CD4-positive, alpha-beta T cell (primary cell): ENCODE measurements around the gene LRRC49. TPM values are rescaled to one million over a fixed set of nuclear protein-coding genes. Genes with fewer than 3 reads are reported as not detected.
"Not testable (repeated sequence)": the region's sequence is repeated elsewhere in the genome, so short reads cannot be mapped to it uniquely, and the experiment has no call there.

ENCODE experiments used
- ATAC-seq: fragments of 200-7000 bp; cut with Tn5 transposase; one replicate; pipeline ENCODE4 v1.10.0; 2022; ENCODE audit warnings: mild to moderate bottlenecking; ENCODE audit not compliant: poor library complexity
- CTCF ChIA-PET: fragments of 350-600 bp; sonication (Branson Sonifier 250); formaldehyde crosslinking; loops from one replicate; lab custom pipeline; 2021; ENCODE audit warnings: antibody characterized with exemption, inconsistent platforms; lab: Charles Lee
- POLR2A ChIA-PET: fragments of 350-600 bp; sonication (Branson Sonifier 250); formaldehyde crosslinking; loops from one replicate; lab custom pipeline; 2021; ENCODE audit warnings: antibody characterized with exemption, inconsistent platforms; lab: Charles Lee
- DNase-seq, 14 experiments: peaks; one replicate each; pipeline ENCODE4 v3.0.0-alpha.2; 2013 to 2020; ENCODE audit warnings: mixed read lengths in 2 of 14
- H3K27ac ChIP-seq, 2 donors: one replicate each; pipeline versions ENCODE4 v1.5.1 to v1.7.0; 2013; ENCODE audit warnings: low read length in 2 of 2, low read depth in 1 of 2, mild to moderate bottlenecking in 1 of 2
- H3K27me3 ChIP-seq, 2 experiments: 1 replicate in 1 of 2; 2 replicates in 1 of 2; pipeline versions ENCODE4 v1.6.1 to v1.7.0; 2013; ENCODE audit warnings: low read length in 2 of 2, control low read depth in 1 of 2, mild to moderate bottlenecking in 1 of 2, moderate library complexity in 1 of 2; ENCODE audit not compliant: insufficient read depth in 2 of 2, control insufficient read depth in 1 of 2
- H3K36me3 ChIP-seq: one replicate; pipeline ENCODE4 v1.6.1; 2013; ENCODE audit warnings: low read length, control low read depth; ENCODE audit not compliant: insufficient read depth
- H3K4me1 ChIP-seq: one replicate; pipeline ENCODE4 v1.6.1; 2013; ENCODE audit warnings: low read length, control low read depth; ENCODE audit not compliant: insufficient read depth
- H3K4me3 ChIP-seq: one replicate; pipeline ENCODE4 v1.5.1; 2013; ENCODE audit warnings: mild to moderate bottlenecking, low read length, moderate library complexity
- H3K9me3 ChIP-seq, 2 experiments: 1 replicate in 1 of 2; 2 replicates in 1 of 2; pipeline versions ENCODE4 v1.6.1 to v1.7.0; 2013; ENCODE audit warnings: low read length in 2 of 2, mild to moderate bottlenecking in 2 of 2, control low read depth in 1 of 2, moderate library complexity in 1 of 2; ENCODE audit not compliant: control insufficient read depth in 1 of 2, insufficient read depth in 1 of 2
- H3K27ac Mint-ChIP-seq: one replicate; pipeline ENCODE4 v1.8.0; 2020; ENCODE audit warnings: mixed read lengths
- H3K27me3 Mint-ChIP-seq: one replicate; pipeline ENCODE4 v1.8.0; 2021; ENCODE audit warnings: mixed read lengths
- H3K36me3 Mint-ChIP-seq: one replicate; pipeline ENCODE4 v1.8.0; 2021; ENCODE audit warnings: low read depth, mixed read lengths
- H3K4me1 Mint-ChIP-seq: one replicate; pipeline ENCODE4 v1.8.0; 2021; ENCODE audit warnings: low read depth, mixed read lengths
- H3K4me3 Mint-ChIP-seq: one replicate; pipeline ENCODE4 v1.8.0; 2020; ENCODE audit warnings: mild to moderate bottlenecking, mixed read lengths
- H3K9me3 Mint-ChIP-seq: one replicate; pipeline ENCODE4 v1.8.0; 2020; ENCODE audit warnings: mixed read lengths
- CTCF ChIP-seq: fragments of 200-600 bp; IDR thresholded peaks from one replicate; pipeline ENCODE4 v1.8.0; 2022; ENCODE audit warnings: antibody characterized with exemption, mild to moderate bottlenecking
- intact Hi-C, 2 experiments: fragments of 100-400 bp; cut with DNase I in 1 of 2; cut with micrococcal nuclease in 1 of 2; formaldehyde crosslinking; loops; one replicate each; pipeline versions ENCODE4 v1.15.1 to v1.9.0; 2023 to 2025; cut with DNase I, micrococcal nuclease
- total RNA-seq, 174 experiments: library from RNA in 2 of 174; stranded (reverse) in 2 of 174; gene quantifications; one replicate each; pipeline ENCODE4 v1.2.3 and lab custom pipeline; 2021 to 2026

Gene LRRC49
- total RNA-seq, 2 experiments from 2014 or later: 0.39 to 0.49 TPM

- Histone ChIP-seq H3K9me3 (no peaks in the 10 kb centered on the region), H3K27ac (no peak overlapping the region), H3K4me3 (no peak overlapping the region), H3K27me3 (peaks cover 0 to 7% of the 10 kb centered on the region in 2 experiments), H3K36me3 (no peaks in the 10 kb centered on the region), H3K4me1 (no peaks in the 10 kb centered on the region)
- ChIA-PET CTCF (no interaction called here), POLR2A (no interaction called here)
- H3K9me3 Mint-ChIP-seq: no peaks in the 10 kb centered on the region
- H3K4me1 Mint-ChIP-seq: no peaks in the 10 kb centered on the region
- ATAC-seq (no peak), DNase-seq (no peak)
- no peaks in the 10 kb centered on the region for H3K36me3 Mint-ChIP-seq
- H3K4me3 Mint-ChIP-seq: no peak overlapping the region
- no peak overlapping the region for H3K27ac Mint-ChIP-seq
- intact Hi-C loops: no loop called here
- peaks cover 33% of the 10 kb centered on the region for H3K27me3 Mint-ChIP-seq
- TF ChIP-seq CTCF: no peak
These were observed 22.6 kb upstream of the LRRC49 start for GRCh38 chr15:70870051-70870450.

- H3K4me1 ChIP-seq, DNase-seq, H3K4me3 ChIP-seq, H3K9me3 Mint-ChIP-seq, CTCF ChIA-PET, H3K27ac ChIP-seq, H3K4me1 Mint-ChIP-seq, H3K27ac Mint-ChIP-seq, H3K36me3 Mint-ChIP-seq, POLR2A ChIA-PET, intact Hi-C loops, H3K4me3 Mint-ChIP-seq, H3K9me3 ChIP-seq, ATAC-seq, H3K36me3 ChIP-seq: not testable (repeated sequence)
- H3K27me3 ChIP-seq: peaks cover 0 to 13% of the 10 kb centered on the region in 2 experiments
- peaks cover 44% of the 10 kb centered on the region for H3K27me3 Mint-ChIP-seq
These were observed 21.1 kb upstream of the LRRC49 start for GRCh38 chr15:70871490-70871889.

GRCh38 chr15:70873232-70874054 lies 19.2 kb upstream of the LRRC49 start:
- Mint-ChIP-seq H3K27me3 (peaks cover 48% of the 10 kb centered on the region), H3K36me3 (no peaks in the 10 kb centered on the region), H3K27ac (no peak overlapping the region), H3K9me3 (no peaks in the 10 kb centered on the region), H3K4me1 (no peaks in the 10 kb centered on the region), H3K4me3 (no peak overlapping the region)
- ATAC-seq: no peak
- Histone ChIP-seq H3K27me3 (peaks cover 0 to 13% of the 10 kb centered on the region in 2 experiments), H3K4me1 (no peaks in the 10 kb centered on the region), H3K9me3 (no peaks in the 10 kb centered on the region), H3K27ac (no peak overlapping the region), H3K4me3 (no peak overlapping the region), H3K36me3 (no peaks in the 10 kb centered on the region)
- no peak for DNase-seq
- POLR2A ChIA-PET: interaction anchor here (0.6 kb wide), 1 partner anchor 180 kb away, joined by 3 read pairs; no protein-coding TSS in a partner anchor
- CTCF ChIA-PET: no interaction called here
- TF ChIP-seq CTCF: no peak
- intact Hi-C loops: no loop called here
